Glomerular visceral epithelial cell (primary cell): ENCODE measurements around the gene CCER1.
A peak's percentile ranks its signal among the peaks of the same experiment; 100 is the strongest.

ENCODE experiments used
- DNase-seq: peaks from one replicate; pipeline ENCODE4 v3.0.0-alpha.2; 2016; ENCODE audit errors: extremely low spot score

Gene CCER1

GRCh38 chr12:90969346-90969745, 14.4 kb upstream of the CCER1 start:
- no peak for DNase-seq

- no peak for DNase-seq
These were observed 10.2 kb upstream of the CCER1 start for GRCh38 chr12:90965204-90965603.

- no peak for DNase-seq
These were observed 9.6 kb upstream of the CCER1 start for GRCh38 chr12:90964616-90965015.

GRCh38 chr12:90963946-90964345, 9.0 kb upstream of the CCER1 start:
- no peak for DNase-seq

GRCh38 chr12:90961154-90961553, 6.2 kb upstream of the CCER1 start:
- DNase-seq = no peak

GRCh38 chr12:90959538-90960139, 4.7 kb upstream of the CCER1 start:
- DNase-seq = peak; percentile 49

GRCh38 chr12:90959032-90959431, 4.1 kb upstream of the CCER1 start:
- DNase-seq = no peak

GRCh38 chr12:90958347-90958746, 3.4 kb upstream of the CCER1 start:
- DNase-seq = no peak

GRCh38 chr12:90954428-90954827, 548 bp downstream of the CCER1 start:
- no peak for DNase-seq

- no peak for DNase-seq
These were observed 987 bp downstream of the CCER1 start for GRCh38 chr12:90953956-90954421.

GRCh38 chr12:90951432-90952105, 3.4 kb downstream of the CCER1 start:
- DNase-seq = no peak

- DNase-seq = no peak
These were observed 7.1 kb downstream of the CCER1 start for GRCh38 chr12:90947869-90948268.

GRCh38 chr12:90945070-90945649, 9.8 kb downstream of the CCER1 start:
- DNase-seq = peak; percentile 23

- no peak for DNase-seq
These were observed 11.7 kb downstream of the CCER1 start for GRCh38 chr12:90943255-90943654.

- peak; percentile 61 for DNase-seq
These were observed 14.0 kb downstream of the CCER1 start for GRCh38 chr12:90940872-90941499.

GRCh38 chr12:90939382-90939781, 15.6 kb downstream of the CCER1 start:
- no peak for DNase-seq

GRCh38 chr12:90938451-90938850, 16.5 kb downstream of the CCER1 start:
- DNase-seq = peak; percentile 64

- DNase-seq = no peak
These were observed 17.3 kb downstream of the CCER1 start for GRCh38 chr12:90937651-90938050.

GRCh38 chr12:90936230-90937005, 18.6 kb downstream of the CCER1 start:
- DNase-seq = no peak

GRCh38 chr12:90925562-90925961, 29.4 kb downstream of the CCER1 start:
- no peak for DNase-seq

GRCh38 chr12:90924406-90924805, 30.6 kb downstream of the CCER1 start:
- DNase-seq = no peak

- no peak for DNase-seq
These were observed 32.8 kb downstream of the CCER1 start for GRCh38 chr12:90922145-90922627.
